SK-N-MC (cell line): ENCODE results near the gene LSP1.

ENCODE experiments used
- EZH2 ChIP-seq: fragments of 200-600 bp; sonication (generic); IDR thresholded peaks from one replicate; pipeline ENCODE4 v1.6.1; 2017; ENCODE audit warnings: antibody characterized with exemption
- POLR2AphosphoS5 ChIP-seq: IDR thresholded peaks from 2 replicates; pipeline ENCODE4 v1.6.1; 2012; ENCODE audit warnings: mild to moderate bottlenecking, low read depth, low read length, borderline replicate concordance

- TF ChIP-seq POLR2AphosphoS5 (no peak), EZH2 (no peak)
These were observed 82.5 kb downstream of the LSP1 start for GRCh38 chr11:1935156-1936071.
